Ovary (tissue), 3 donors: ENCODE data around the gene JPT2.

ENCODE experiments used
- EP300 ChIP-seq: sonication (generic); formaldehyde crosslinking; IDR thresholded peaks from one replicate; pipeline ENCODE4 v1.6.1; 2017; ENCODE audit warnings: antibody characterized with exemption
- TF ChIP-seq, protein P1 (sequence below), 3 donors: fragments of 450-650 bp in 2 of 3; fragments of 200-600 bp in 1 of 3; IDR thresholded peaks; one replicate each; pipeline versions ENCODE4 v1.5.1 to v1.8.0; 2016 to 2022; ENCODE audit warnings: antibody characterized with exemption in 3 of 3, mild to moderate bottlenecking in 1 of 3
- donor health status: DM: no; HTN: no; CAD: no.

DNA sequence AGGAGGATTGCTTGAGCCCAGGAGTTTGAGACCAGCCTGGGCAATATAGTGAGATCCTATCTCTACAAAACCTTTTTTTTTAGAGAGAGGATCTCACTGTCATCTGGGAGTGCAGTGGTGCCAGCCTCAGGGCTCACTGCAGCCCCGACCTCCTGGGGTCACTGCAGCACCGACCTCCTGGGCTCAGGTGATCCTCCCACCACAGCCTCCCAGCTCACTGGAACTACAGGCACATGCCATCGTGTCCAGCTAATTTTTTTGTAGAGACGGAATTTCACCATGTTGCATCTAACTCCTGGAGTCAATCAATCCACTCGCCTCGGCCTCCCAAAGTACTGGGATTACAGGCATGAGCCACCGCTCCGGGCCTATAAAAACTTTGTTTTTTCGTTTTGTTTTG is 43.3 kb downstream of the JPT2 start:
- TF ChIP-seq, protein P1, sequence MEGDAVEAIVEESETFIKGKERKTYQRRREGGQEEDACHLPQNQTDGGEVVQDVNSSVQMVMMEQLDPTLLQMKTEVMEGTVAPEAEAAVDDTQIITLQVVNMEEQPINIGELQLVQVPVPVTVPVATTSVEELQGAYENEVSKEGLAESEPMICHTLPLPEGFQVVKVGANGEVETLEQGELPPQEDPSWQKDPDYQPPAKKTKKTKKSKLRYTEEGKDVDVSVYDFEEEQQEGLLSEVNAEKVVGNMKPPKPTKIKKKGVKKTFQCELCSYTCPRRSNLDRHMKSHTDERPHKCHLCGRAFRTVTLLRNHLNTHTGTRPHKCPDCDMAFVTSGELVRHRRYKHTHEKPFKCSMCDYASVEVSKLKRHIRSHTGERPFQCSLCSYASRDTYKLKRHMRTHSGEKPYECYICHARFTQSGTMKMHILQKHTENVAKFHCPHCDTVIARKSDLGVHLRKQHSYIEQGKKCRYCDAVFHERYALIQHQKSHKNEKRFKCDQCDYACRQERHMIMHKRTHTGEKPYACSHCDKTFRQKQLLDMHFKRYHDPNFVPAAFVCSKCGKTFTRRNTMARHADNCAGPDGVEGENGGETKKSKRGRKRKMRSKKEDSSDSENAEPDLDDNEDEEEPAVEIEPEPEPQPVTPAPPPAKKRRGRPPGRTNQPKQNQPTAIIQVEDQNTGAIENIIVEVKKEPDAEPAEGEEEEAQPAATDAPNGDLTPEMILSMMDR (IDR thresholded peaks at IDR 0.05) = no peak
- TF ChIP-seq EP300 = no peak
